Mucosa of gallbladder (tissue), 1 donor: ENCODE measurements around the gene DHX58. TPM values are rescaled to one million over a fixed set of nuclear protein-coding genes. Genes with fewer than 3 reads are reported as not detected.

ENCODE experiments used
- DNase-seq: peaks from one replicate; pipeline ENCODE4 v3.0.0-alpha.2; 2020; ENCODE audit warnings: low spot score
- total RNA-seq: library from RNA; stranded (reverse); gene quantifications from one replicate; pipeline ENCODE4 v1.2.1, GENCODE V29; 2021
- donor health status: DM: no; HTN: no; CAD: no.

Gene DHX58
- total RNA-seq, 1 donor from 2014 or later = 26.8 TPM

DNA sequence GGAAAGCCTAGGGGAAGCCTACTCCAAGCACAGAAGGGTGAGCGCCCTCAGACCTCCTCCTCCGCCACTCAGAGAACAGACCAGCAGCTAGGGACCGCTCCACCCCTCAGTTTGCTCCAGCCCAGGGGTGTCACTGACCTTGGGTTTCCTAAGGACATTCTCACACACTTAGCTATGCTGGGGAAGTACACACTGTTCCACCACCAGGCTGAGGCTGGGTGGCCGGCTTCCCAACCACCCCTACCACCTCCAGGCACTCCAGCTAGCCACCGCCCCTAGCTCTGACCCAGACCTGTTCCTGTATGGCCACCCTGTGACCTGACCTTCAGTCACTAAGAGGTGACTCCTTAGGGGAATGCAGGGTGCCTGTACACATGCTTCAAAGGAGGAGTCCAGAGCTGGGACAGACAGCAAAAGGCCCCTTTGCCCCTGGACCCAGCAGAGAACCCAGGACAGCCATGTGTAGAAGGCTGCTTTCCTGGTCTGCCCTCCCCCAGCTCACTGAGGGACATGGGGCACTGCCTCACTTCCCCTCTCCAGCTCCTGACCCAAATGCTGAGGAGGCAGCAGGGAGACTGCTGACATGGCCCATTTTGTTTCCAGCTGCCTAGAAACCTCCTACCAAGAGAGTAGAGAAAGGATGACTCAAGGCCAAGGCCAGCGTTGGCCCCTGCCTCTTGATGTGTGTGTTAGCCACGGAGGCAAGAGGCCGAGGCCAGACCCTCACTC, 16.8 kb upstream of the DHX58 start:
- no peak for DNase-seq

DNA sequence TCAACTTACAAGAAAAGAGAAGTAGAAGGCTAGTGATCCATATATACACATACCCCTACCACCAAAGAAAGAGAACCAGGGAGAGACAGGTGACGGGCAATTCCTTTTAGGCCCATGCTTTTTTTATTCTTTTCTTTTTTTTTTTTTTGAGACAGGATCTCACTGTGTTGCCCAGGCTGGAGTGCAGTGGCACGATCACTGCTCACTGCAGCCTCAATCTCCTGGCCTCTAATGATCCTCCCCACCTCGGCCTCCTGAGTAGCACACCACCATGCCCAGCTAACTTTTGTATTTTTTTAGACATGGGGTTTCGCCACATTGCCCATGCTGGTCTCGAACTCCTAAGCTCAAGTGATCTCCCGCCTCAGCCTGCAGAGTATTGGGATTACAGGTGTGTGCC, 14.9 kb upstream of the DHX58 start:
- no peak for DNase-seq

DNA sequence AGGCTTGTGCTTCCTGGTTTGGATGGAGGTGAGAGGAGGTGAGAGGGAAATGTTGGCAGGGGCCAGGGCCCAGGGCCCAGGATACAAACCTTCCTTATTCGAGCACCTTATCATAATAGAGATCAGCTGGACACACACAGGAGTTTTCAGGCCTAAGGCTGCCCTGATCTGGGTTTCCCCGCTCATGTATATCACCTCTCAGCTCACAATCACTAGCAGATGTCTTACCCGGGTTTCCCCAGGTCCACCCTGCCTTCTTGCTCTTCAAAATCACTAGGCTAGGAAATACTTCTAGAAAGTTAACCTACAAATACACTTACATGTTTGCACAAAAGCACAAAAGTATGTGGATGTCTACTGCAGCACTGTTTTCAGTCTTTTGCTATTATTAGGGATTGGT, 14.3 kb upstream of the DHX58 start:
- no peak for DNase-seq

DNA sequence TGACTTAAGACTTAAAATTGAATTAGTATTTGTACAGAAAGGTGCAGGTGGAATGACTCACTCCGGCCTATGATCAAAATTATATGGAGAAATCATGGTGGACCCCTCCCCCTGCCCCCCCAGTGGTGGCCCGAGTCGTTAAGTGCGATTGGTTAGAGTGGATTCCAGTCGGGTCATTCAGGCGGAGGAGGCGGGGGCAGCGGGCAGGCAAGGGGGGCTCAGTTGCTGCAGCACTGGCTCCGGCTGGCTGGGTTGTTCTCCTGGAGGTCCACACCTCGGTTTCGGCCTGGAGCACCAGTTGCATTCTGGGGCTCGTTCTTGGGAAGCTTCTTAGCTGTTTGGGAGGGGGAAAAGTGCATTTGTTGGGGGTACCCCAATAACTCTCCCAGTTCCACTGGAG, 13.1 kb upstream of the DHX58 start:
- DNase-seq = no peak

GRCh38 chr17:42124256-42124655, 11.7 kb upstream of the DHX58 start:
- no peak for DNase-seq

DNA sequence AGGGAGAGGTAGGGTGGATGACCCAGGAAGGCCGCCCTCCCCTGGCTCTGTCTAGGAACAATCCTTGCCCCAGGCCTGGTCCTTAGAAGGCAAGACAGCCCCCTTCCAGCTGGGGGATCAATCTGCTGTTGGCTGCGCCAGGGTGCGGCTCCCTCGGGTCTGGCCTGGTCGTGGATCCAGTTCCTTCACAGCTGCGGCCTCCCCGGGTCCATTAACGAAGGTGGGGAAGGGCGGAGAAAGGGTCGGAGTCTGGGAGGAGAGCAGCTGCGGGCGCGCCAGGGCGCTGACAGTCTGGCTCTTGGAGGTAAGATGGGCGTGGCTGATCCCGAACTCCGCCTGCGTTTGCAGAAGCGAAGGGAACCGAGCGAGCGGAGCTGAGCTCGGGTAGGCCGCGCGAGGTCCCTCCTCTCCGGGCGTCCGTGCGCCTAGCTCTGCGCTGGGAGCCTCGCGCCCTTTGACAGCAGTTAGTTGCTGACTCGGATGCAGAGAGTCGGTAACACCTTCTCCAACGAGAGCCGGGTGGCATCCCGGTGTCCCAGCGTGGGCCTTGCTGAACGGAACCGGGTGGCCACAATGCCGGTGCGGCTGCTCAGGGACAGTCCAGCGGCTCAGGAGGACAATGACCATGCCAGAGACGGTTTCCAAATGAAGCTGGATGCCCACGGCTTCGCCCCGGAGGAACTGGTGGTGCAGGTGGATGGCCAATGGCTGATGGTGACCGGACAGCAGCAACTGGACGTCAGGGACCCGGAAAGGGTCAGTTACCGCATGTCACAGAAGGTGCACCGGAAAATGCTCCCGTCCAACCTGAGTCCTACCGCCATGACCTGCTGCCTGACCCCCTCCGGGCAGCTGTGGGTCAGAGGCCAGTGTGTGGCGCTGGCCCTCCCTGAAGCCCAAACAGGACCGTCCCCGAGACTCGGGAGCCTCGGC, 10.1 kb upstream of the DHX58 start, which contains the start of gene HSPB9:
TSS of gene HSPB9 (plus strand) at position 434 of the 933 bp plus-strand sequence. CDS start at position 481, 47 bp downstream.
- DNase-seq = peak; percentile 59

DNA sequence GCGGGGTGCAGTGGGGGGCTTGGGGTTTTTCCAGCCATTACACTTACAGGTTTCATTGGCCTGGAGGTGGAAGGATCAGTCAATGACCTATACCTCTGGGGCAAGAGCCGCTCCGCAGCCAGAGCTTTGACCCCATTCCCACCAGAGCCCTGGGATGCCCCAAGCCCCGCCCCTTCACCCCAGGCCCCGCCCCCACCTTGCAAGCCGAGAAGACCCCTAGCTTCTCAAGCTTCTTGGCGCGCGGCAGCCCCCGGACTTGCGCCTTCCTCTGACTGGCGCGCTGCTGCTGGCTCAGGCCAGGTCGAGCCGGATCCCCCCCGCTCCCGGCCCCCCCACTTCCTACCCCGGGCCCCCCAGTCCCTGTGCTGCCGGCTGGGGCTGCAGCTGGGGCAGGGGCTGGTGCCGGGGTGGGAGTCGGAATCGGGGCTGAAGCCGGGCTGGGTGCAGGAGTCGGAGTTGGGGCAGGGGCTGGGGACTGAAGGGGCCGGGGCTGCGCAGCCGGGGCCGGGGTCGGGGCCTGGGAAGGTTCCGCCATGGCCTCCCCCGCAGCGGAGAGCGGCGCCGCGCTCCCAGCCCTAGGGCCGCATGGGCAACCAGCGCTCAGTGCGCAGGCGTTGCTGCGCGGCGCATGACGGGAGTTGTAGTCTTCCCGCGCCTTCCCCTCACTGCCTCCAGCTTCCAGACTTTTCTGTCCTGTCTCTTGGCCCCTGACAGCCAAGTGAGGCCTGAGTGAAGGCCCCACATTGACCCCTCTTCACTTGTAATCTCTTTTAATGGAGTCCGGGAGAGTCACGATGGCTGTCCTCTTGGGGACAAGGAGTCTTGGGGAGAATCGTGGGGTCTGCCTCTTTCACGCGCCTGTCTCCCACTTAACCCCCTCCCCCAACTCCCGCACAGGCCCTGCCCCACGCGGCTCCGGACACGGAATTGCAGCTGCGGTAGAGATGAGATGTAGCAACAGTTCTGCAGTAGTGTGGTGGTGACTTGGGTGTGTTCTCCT, 8.6 kb upstream of the DHX58 start, which contains the start of gene KAT2A:
TSS of gene KAT2A (minus strand) at position 598 of the 1,000 bp plus-strand sequence. CDS start at position 535, 63 bp downstream.
- DNase-seq = peak; percentile 80

- no peak for DNase-seq
Observed at GRCh38 chr17:42120161-42120769, 7.8 kb upstream of the DHX58 start.

DNA sequence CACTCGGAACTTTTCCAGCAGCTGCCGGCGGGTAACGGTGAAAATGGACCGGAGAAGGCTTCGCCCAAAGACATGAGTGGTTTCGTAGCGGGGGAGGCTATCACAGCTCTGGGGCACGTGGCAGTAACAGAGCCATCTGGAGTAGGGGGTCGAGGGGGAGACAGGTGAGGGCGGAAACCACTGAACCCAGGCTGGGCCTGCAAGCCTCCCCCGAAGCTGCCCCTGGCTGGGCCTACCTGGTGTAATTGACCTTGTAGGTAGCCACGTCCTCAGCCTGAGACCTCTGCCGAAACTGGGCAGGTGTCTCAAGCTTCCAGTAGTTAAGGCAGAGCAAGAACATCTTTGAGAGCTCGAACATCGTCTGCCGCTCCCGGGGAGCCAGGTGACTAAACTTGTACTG, 6.8 kb upstream of the DHX58 start:
- no peak for DNase-seq

GRCh38 chr17:42118545-42118944, 6.0 kb upstream of the DHX58 start:
- DNase-seq = no peak

GRCh38 chr17:42118126-42118510, 5.6 kb upstream of the DHX58 start:
- DNase-seq = no peak

DNA sequence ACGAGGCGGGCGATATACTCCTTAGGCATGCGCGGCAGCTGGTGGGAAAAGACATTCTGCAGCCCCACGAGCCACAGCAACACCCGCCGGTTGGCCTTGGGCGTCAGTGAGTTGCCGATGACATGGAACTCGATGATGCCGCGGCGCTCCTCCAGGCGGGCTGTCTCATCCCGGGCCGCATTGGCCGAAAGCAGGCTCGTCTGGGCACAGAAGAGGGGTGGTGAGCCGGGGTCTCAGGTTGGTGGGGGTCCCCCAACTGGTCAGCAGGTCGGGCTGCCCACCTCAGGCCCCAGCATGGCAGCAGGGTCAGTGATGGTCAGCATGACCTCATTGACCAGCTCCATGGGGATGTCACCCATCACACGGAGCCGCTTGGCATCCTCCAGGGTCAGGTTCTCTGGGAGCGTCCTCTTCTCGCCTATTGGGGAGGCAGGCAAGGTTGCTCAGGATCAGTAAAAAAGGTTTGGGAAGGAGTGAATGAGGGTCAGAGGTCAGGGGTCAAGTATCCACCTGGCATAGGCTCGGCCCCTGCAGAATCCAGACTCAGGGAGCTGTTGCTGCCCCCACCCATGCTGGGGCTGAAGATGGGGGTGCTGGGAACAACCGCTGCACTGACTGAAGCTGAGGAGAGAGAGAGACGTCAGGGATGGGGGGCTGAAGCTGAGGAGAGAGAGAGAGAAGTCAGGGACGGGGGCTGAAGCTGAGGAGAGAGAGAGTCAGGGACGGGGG, 5.0 kb upstream of the DHX58 start:
- DNase-seq = no peak

DNA sequence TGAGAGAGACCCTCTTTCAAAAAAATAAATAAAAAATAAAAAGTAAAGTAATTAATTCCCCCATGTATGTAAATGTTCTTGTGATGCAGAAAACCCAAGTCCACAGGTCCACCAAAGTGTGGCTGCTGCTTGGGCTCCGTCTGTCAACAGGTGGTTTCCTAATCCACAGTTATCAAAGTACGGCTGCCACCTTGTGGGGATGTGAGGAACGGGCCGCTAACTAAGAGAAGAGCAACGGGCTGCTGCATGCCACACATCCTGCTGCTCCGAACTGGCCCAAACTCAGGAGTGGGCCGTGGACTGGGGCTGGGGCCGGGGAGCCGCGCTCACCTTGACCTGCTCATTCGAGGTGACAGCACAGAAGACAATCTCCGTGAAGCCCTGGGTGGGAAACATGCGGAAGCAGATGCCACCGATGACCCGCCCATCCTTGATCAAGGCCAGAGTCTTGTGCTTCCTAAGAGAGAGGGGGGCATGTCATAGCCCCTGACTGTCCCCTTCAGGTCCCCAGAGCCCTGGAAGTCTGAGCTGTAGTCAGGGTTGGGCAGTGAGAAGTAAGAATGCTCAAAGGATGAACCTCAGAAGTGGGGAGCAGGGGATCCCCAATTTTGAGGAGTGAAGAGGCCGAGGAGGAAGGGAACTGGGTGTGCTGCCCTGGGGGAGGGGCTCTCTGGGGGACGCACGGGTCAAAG, 4.3 kb upstream of the DHX58 start:
- peak; percentile 89 for DNase-seq

DNA sequence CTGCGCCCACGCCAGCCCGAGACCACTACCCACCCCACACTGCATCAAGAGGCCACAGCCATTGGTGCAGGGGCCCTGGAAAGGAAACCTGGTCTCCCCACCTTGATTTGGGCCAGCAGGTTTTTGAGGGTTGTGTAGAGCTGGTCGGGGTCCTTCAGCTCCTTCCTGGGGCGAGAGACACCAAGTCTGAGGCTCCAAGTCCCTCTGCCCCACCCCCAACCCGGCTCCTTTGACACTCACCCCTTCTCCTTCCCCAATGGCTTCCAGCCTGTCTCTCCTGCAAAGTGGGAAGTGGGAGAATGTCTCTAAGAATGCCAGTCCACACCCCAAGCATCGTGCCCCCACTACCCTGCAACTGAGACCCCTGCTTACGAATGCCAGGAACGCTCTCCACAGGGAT, 1.6 kb upstream of the DHX58 start:
- no peak for DNase-seq

GRCh38 chr17:42113293-42114069, 967 bp upstream of the DHX58 start:
- no peak for DNase-seq

- DNase-seq = no peak
Observed at GRCh38 chr17:42111871-42112551, 503 bp downstream of the DHX58 start.

- no peak for DNase-seq
Observed at GRCh38 chr17:42111265-42111636, 1.3 kb downstream of the DHX58 start.
